Chondrocyte (in vitro differentiated cells): ENCODE results near the gene ZBTB44. TPM values are rescaled to one million over a fixed set of nuclear protein-coding genes. Genes with fewer than 3 reads are reported as not detected.
"Not testable (repeated sequence)": the region's sequence is repeated elsewhere in the genome, so short reads cannot be mapped to it uniquely, and the experiment has no call there.

Experiments used
- DNase-seq: peaks from one replicate; pipeline ENCODE4 v3.0.0; 2021; ENCODE audit warnings: mixed read lengths, low spot score
- H3K27ac Mint-ChIP-seq: one replicate; pipeline ENCODE4 v1.8.0; 2021; ENCODE audit warnings: mild to moderate bottlenecking, moderate library complexity, mixed read lengths; ENCODE audit not compliant: unreplicated experiment
- H3K27me3 Mint-ChIP-seq: 2 replicates; pipeline ENCODE4 v1.8.0; 2021; ENCODE audit warnings: low read depth, mixed read lengths
- H3K36me3 Mint-ChIP-seq: 2 replicates; pipeline ENCODE4 v1.8.0; 2021; ENCODE audit warnings: low read depth, mixed read lengths
- H3K4me1 Mint-ChIP-seq: 2 replicates; pipeline ENCODE4 v1.8.0; 2021; ENCODE audit warnings: low read depth, mild to moderate bottlenecking, mixed read lengths
- H3K4me3 Mint-ChIP-seq: one replicate; pipeline ENCODE4 v1.8.0; 2021; ENCODE audit warnings: mild to moderate bottlenecking, moderate library complexity, mixed read lengths; ENCODE audit not compliant: unreplicated experiment
- H3K9me3 Mint-ChIP-seq: 2 replicates; pipeline ENCODE4 v1.8.0; 2021; ENCODE audit warnings: low read depth, mixed read lengths
- CTCF ChIP-seq: fragments of 200-600 bp; sonication (generic); IDR thresholded peaks from 2 replicates; pipeline ENCODE4 v1.5.0; 2021; ENCODE audit warnings: antibody characterized with exemption, mild to moderate bottlenecking, moderate library complexity
- total RNA-seq: library from RNA; stranded (reverse); gene quantifications from 3 replicates; pipeline ENCODE4 v1.2.1, GENCODE V29; 2021

ZBTB44 gene
- total RNA-seq, 1 donor from 2014 or later = 21.2 TPM

DNA sequence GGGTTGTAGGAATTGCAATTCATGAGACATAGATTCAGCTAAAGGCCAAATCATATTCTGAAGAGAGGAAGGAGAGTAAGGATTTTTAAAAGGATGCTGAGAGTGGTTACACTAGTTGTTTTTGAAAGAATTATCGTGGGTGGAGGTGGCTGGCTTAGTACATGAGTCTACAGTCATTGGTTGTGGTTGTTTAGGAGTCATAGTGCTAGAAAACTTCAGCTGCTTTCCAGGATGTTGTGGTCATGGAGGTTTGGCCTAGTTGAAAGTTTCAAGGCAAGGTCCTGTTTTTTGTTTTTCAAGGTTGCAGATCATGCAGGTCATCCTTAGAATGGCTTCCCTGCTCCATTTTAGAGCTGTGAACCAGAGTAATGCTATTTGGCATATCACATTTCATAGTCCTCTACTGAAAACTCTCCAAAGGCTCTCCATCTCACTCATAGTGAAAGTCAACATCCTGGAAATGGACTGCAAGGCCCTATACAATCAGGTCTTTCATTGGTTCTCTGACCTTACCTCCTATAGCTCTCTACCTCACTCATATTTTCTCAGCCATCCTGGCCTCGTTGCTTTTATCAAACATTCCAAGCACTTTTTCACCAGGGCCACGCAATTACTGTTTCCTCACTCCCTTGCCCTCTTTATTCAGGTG lies 26.1 kb upstream of the ZBTB44 start:
- Mint-ChIP-seq H3K27ac (no peak overlapping the region), H3K36me3 (peaks cover 2% of the 10 kb centered on the region), H3K27me3 (peaks cover 11% of the 10 kb centered on the region), H3K4me1 (no peaks in the 10 kb centered on the region), H3K9me3 (peaks cover 13% of the 10 kb centered on the region), H3K4me3 (no peak overlapping the region)
- TF ChIP-seq CTCF = no peak
- DNase-seq = no peak

- Mint-ChIP-seq H3K9me3 (peaks cover 8% of the 10 kb centered on the region), H3K27me3 (peaks cover 10% of the 10 kb centered on the region), H3K27ac (no peak overlapping the region), H3K4me3 (no peak overlapping the region), H3K4me1 (no peaks in the 10 kb centered on the region), H3K36me3 (peaks cover 2% of the 10 kb centered on the region)
- DNase-seq = no peak
- TF ChIP-seq CTCF = no peak
These were observed 23.9 kb upstream of the ZBTB44 start for GRCh38 chr11:130338667-130339066.

DNA sequence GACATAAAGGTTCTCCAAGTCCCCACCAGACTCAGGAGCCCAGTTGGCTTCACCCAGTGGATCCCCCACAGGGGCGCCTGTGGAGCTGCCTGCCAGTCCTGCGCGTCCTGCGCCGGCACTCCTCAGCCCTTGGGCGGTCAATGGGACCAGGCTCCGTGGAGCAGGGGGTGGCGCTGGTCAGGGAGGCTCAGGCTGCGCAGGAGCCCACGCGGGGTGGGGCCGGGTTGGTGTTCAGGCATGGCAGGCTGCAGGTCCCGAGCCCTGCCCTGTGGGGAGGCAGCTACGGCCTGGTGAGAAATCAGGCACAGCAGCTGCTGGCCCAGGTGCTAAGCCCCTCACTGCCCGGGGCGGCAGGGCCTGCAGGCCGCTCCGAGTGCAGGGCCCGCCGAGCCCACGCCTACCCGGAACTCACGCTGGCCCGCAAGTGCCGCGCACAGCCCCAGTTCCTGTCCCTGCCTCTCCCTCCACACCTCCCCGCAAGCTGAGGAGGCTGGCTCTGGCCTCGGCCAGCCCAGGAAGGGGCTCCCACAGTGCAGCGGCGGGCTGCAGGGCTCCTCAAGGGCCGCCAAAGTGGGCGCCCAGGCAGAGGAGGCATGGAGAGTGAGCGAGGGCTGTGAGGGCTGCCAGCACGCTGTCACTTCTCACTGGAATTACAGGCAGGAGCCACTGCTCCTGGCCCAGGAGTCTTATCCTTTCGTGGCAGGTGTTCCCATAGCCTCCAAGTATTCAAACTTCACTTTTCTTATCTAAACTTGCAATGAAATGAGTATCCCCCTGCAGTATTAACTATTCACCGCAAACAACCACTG lies 22.8 kb upstream of the ZBTB44 start:
- TF ChIP-seq CTCF = no peak
- no peaks in the 10 kb centered on the region for H3K4me1 Mint-ChIP-seq
- peaks cover 7% of the 10 kb centered on the region for H3K27me3 Mint-ChIP-seq
- H3K36me3 Mint-ChIP-seq = peaks cover 2% of the 10 kb centered on the region
- no peak overlapping the region for H3K27ac Mint-ChIP-seq
- DNase-seq = no peak
- no peak overlapping the region for H3K4me3 Mint-ChIP-seq
- peaks cover 8% of the 10 kb centered on the region for H3K9me3 Mint-ChIP-seq

DNA sequence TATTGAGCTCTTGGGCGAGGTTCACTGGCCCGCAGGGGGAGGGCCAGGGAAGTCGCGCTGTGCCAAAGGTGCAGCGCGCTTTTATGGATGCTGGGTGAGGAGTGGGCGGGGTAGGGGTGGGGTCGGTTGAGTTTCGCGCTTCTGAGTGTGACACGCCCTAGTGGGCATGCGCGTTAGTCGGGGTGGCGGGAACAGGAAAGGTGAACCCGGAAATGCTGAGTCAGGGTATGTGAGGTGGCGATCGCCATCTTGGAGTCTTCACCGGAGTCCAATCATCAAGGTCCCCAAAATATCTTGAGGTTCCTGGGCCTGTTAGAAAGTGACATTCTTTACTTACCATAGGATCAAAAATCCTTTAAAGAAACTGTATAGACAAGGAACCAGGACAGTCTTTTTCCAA lies 16.7 kb upstream of the ZBTB44 start:
- H3K27me3 Mint-ChIP-seq, H3K9me3 Mint-ChIP-seq, H3K36me3 Mint-ChIP-seq, H3K4me3 Mint-ChIP-seq, H3K4me1 Mint-ChIP-seq, DNase-seq, H3K27ac Mint-ChIP-seq: not testable (repeated sequence)

- Mint-ChIP-seq H3K27me3 (peaks cover 2% of the 10 kb centered on the region), H3K4me1 (no peaks in the 10 kb centered on the region), H3K9me3 (peaks cover 3% of the 10 kb centered on the region), H3K36me3 (peaks cover 3% of the 10 kb centered on the region), H3K4me3 (no peak overlapping the region), H3K27ac (peak overlapping the region; percentile 4)
- TF ChIP-seq CTCF = no peak
- no peak for DNase-seq
These were observed 15.5 kb upstream of the ZBTB44 start for GRCh38 chr11:130330101-130330684.
